Neural cell (in vitro differentiated cells): Measurements from ENCODE around the gene GPATCH11.

Experiments
- MXI1 ChIP-seq: fragments of 450-650 bp; conservative IDR thresholded peaks from 2 replicates; pipeline ENCODE4 v1.6.1; 2014; ENCODE audit warnings: antibody characterized with exemption, mild to moderate bottlenecking; ENCODE audit not compliant: poor library complexity, severe bottlenecking
- RAD21 ChIP-seq: fragments of 450-650 bp; conservative IDR thresholded peaks from 2 replicates; pipeline ENCODE4 v1.6.1; 2014; ENCODE audit warnings: antibody characterized with exemption, mild to moderate bottlenecking, moderate library complexity
- SMC3 ChIP-seq: fragments of 450-650 bp; conservative IDR thresholded peaks from 2 replicates; pipeline ENCODE4 v1.6.1; 2014; ENCODE audit warnings: antibody characterized with exemption, mild to moderate bottlenecking, moderate library complexity; ENCODE audit not compliant: poor library complexity
- TAF1 ChIP-seq: IDR thresholded peaks from 2 replicates; pipeline ENCODE4 v1.6.1; 2012; ENCODE audit warnings: low read depth
- TF ChIP-seq, protein P1 (sequence below): fragments of 450-650 bp; IDR thresholded peaks from 2 replicates; pipeline ENCODE4 v1.5.1; 2014; ENCODE audit warnings: antibody characterized with exemption, mild to moderate bottlenecking, moderate library complexity; ENCODE audit not compliant: poor library complexity, severe bottlenecking

DNA sequence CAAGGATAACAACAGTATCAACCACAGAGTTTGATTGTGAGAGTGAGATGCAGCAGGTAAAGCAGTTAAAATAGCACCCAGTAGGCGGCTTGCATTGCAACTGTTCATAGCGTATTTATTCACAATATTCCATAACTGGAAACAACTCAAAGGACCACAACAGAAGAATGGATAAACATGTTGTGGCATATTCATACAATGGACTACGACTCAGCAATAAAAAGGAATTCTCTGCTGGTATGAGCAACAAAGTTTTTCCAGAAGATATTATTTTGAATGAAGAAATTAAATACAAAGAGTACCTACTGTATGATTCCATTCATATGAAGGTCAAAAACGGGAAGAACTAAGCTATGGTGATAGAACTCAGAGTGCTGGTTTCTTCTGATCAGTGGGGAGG is 25.2 kb downstream of the GPATCH11 start:
- TF ChIP-seq, protein P1, sequence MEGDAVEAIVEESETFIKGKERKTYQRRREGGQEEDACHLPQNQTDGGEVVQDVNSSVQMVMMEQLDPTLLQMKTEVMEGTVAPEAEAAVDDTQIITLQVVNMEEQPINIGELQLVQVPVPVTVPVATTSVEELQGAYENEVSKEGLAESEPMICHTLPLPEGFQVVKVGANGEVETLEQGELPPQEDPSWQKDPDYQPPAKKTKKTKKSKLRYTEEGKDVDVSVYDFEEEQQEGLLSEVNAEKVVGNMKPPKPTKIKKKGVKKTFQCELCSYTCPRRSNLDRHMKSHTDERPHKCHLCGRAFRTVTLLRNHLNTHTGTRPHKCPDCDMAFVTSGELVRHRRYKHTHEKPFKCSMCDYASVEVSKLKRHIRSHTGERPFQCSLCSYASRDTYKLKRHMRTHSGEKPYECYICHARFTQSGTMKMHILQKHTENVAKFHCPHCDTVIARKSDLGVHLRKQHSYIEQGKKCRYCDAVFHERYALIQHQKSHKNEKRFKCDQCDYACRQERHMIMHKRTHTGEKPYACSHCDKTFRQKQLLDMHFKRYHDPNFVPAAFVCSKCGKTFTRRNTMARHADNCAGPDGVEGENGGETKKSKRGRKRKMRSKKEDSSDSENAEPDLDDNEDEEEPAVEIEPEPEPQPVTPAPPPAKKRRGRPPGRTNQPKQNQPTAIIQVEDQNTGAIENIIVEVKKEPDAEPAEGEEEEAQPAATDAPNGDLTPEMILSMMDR: no peak
- TF ChIP-seq RAD21 (no peak), MXI1 (no peak), TAF1 (no peak), SMC3 (no peak)
